T-cell (primary cell): Measurements from ENCODE around the gene STK32C. TPM values are rescaled to one million over a fixed set of nuclear protein-coding genes. Genes with fewer than 3 reads are reported as not detected.
A peak's percentile ranks its signal among the peaks of the same experiment; 100 is the strongest.

Source experiments
- ATAC-seq, 4 experiments: fragments of 200-7000 bp in 3 of 4; fragments of 150-1000 bp in 1 of 4; cut with Tn5 transposase; replicated peaks in 1 of 4; 1 replicate in 3 of 4; 2 replicates in 1 of 4; pipeline ENCODE4 v1.10.0; 2021; ENCODE audit warnings: moderate library complexity in 3 of 4, mild to moderate bottlenecking in 2 of 4, moderate number of reproducible peaks in 1 of 4
- CTCF ChIA-PET, 2 donors: fragments of 300-600 bp; sonication (Branson Sonifier 250); formaldehyde crosslinking; loops; one replicate each; lab custom pipeline; 2022; ENCODE audit warnings: antibody characterized with exemption in 2 of 2; lab: Charles Lee
- POLR2A ChIA-PET, 2 donors: fragments of 300-600 bp; sonication (Branson Sonifier 250); formaldehyde crosslinking; loops; one replicate each; lab custom pipeline; 2022; ENCODE audit warnings: antibody characterized with exemption in 2 of 2; lab: Charles Lee
- DNase-seq, 35 experiments: peaks; one replicate each; pipeline versions ENCODE4 v3.0.0 to v3.0.0-alpha.2; 2013 to 2023
- H3K27ac ChIP-seq: one replicate; pipeline ENCODE4 v1.5.1; 2013; ENCODE audit warnings: low read length
- H3K27me3 ChIP-seq, 2 experiments: replicated peaks in 1 of 2; 1 replicate in 1 of 2; 2 replicates in 1 of 2; pipeline versions ENCODE4 v1.6.1 to v1.7.0; 2013; ENCODE audit warnings: low read length in 1 of 2, mixed read lengths in 1 of 2; ENCODE audit not compliant: control insufficient read depth in 2 of 2, insufficient read depth in 2 of 2; ENCODE audit errors: extremely low read depth in 1 of 2
- H3K36me3 ChIP-seq, 2 donors: 1 replicate in 1 of 2; 2 replicates in 1 of 2; pipeline versions ENCODE4 v1.6.1 to v1.7.0; 2013; ENCODE audit warnings: low read length in 1 of 2; ENCODE audit not compliant: control insufficient read depth in 2 of 2, insufficient read depth in 1 of 2; ENCODE audit errors: extremely low read depth in 1 of 2
- H3K4me1 ChIP-seq, 2 experiments: 1 replicate in 1 of 2; 2 replicates in 1 of 2; pipeline versions ENCODE4 v1.6.1 to v1.7.0; 2013; ENCODE audit warnings: low read length in 2 of 2, mixed read lengths in 1 of 2; ENCODE audit not compliant: insufficient read depth in 2 of 2, control insufficient read depth in 1 of 2; ENCODE audit errors: extremely low read depth in 1 of 2
- H3K4me3 ChIP-seq, 2 donors: 1 replicate in 1 of 2; 2 replicates in 1 of 2; pipeline versions ENCODE4 v1.5.1 to v1.7.0; 2013; ENCODE audit warnings: mild to moderate bottlenecking in 2 of 2, low read length in 1 of 2, moderate library complexity in 1 of 2; ENCODE audit not compliant: control insufficient read depth in 1 of 2; ENCODE audit errors: extremely low read depth in 1 of 2
- H3K9me3 ChIP-seq: 2 replicates; pipeline ENCODE4 v1.7.0; 2013
- H3K27ac Mint-ChIP-seq, 2 donors: one replicate each; pipeline ENCODE4 v1.8.0; 2020 to 2021; ENCODE audit warnings: mild to moderate bottlenecking in 2 of 2, mixed read lengths in 2 of 2
- H3K27me3 Mint-ChIP-seq, 2 donors: one replicate each; pipeline ENCODE4 v1.8.0; 2021 to 2022; ENCODE audit warnings: mixed read lengths in 2 of 2
- H3K36me3 Mint-ChIP-seq: one replicate; pipeline ENCODE4 v1.8.0; 2021; ENCODE audit warnings: mixed read lengths
- H3K4me1 Mint-ChIP-seq, 3 donors: one replicate each; pipeline ENCODE4 v1.8.0; 2020 to 2022; ENCODE audit warnings: mixed read lengths in 3 of 3, mild to moderate bottlenecking in 1 of 3
- H3K4me3 Mint-ChIP-seq, 3 donors: one replicate each; pipeline ENCODE4 v1.8.0; 2020 to 2022; ENCODE audit warnings: mild to moderate bottlenecking in 3 of 3, mixed read lengths in 3 of 3, moderate library complexity in 3 of 3
- H3K9me3 Mint-ChIP-seq, 3 donors: one replicate each; pipeline ENCODE4 v1.8.0; 2020 to 2022; ENCODE audit warnings: mixed read lengths in 3 of 3
- WGBS: methylation state at CpG from one replicate; pipeline ENCODE4 v1.1.5; 2013; ENCODE audit warnings: missing lambda C conversion rate; ENCODE audit not compliant: insufficient coverage; 5-methylcytosine and 5-hydroxymethylcytosine counted together
- total RNA-seq, 35 experiments: library from RNA in 6 of 35; stranded (reverse) in 6 of 35; fragments of 120-200 nt in 1 of 35; gene quantifications; one replicate each; pipeline versions ENCODE4 v1.2.1 to v1.2.4 and lab custom pipeline; 2013 to 2026

Gene STK32C
- total RNA-seq, 5 donors from 2014 or later (not counting 1 experiment from before 2014, with no cell fraction given) = 5.8 to 16.4 (median 12.2) TPM

- Mint-ChIP-seq H3K27ac (no peak overlapping the region), H3K27me3 (peaks cover 0 to 5% of the 10 kb centered on the region in 2 donors)
- CTCF ChIA-PET = no interaction called here
Measured at GRCh38 chr10:132196178-132197113, 111.3 kb downstream of the STK32C start.

GRCh38 chr10:132195366-132196075 is 112.2 kb downstream of the STK32C start:
- H3K27ac Mint-ChIP-seq = no peak overlapping the region
- CTCF ChIA-PET = no interaction called here
- H3K4me1 Mint-ChIP-seq = no peaks in the 10 kb centered on the region
- H3K27me3 Mint-ChIP-seq = peaks cover 0 to 5% of the 10 kb centered on the region in 2 donors
- no peaks in the 10 kb centered on the region for H3K9me3 Mint-ChIP-seq
- POLR2A ChIA-PET = interaction anchor here in 1 of 2 donors (0.5 to 0.6 kb wide), 2 partner anchors 292 to 499 kb away, joined by 3 read pairs; no protein-coding TSS in a partner anchor
- Histone ChIP-seq H3K9me3 (no peaks in the 10 kb centered on the region), H3K4me3 (no peak overlapping the region), H3K4me1 (no peaks in the 10 kb centered on the region), H3K27ac (no peak overlapping the region), H3K36me3 (no peaks in the 10 kb centered on the region), H3K27me3 (peaks cover 0 to 57% of the 10 kb centered on the region in 2 experiments)
- no peak for ATAC-seq
- 80% methylated on average over 11 of the region's 13 CpGs for WGBS
- no peak overlapping the region for H3K4me3 Mint-ChIP-seq
- DNase-seq = no peak
- H3K36me3 Mint-ChIP-seq = no peaks in the 10 kb centered on the region

More at GRCh38 chr10:132196178-132197113, 111.3 kb downstream of the STK32C start:
- Histone ChIP-seq H3K9me3 (no peaks in the 10 kb centered on the region), H3K4me1 (no peaks in the 10 kb centered on the region), H3K27ac (no peak overlapping the region), H3K27me3 (peaks cover 0 to 57% of the 10 kb centered on the region in 2 experiments), H3K4me3 (no peak overlapping the region), H3K36me3 (no peaks in the 10 kb centered on the region)
- H3K36me3 Mint-ChIP-seq = no peaks in the 10 kb centered on the region
- no peaks in the 10 kb centered on the region for H3K4me1 Mint-ChIP-seq
- DNase-seq (no peak), ATAC-seq (no peak)
- no peaks in the 10 kb centered on the region for H3K9me3 Mint-ChIP-seq
- 85% methylated on average over 18 of the region's 30 CpGs for WGBS
- no peak overlapping the region for H3K4me3 Mint-ChIP-seq
- POLR2A ChIA-PET = no interaction called here

DNA sequence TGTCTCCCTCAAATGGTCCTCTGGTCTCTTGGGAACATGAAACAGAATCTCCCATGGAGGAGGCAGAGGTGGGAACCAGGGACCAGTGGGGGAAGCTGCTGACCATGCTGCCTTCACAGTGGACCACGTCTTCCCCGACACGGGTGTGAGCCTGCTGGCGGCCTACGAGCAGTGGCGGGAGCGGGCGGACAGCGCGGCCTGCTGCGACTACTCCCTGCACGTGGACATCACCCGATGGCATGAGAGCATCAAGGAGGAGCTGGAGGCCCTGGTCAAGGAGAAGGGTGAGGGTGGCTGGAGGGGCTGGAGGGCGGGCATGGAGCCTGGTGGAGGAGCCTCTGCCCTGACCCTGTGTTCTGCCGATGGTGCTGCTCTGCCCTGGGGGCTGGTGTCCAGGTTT is 113.0 kb downstream of the STK32C start:
- WGBS = 91% methylated on average over 14 of the region's 15 CpGs
- H3K4me3 ChIP-seq = no peak overlapping the region
- no peak for ATAC-seq
- Mint-ChIP-seq H3K36me3 (no peaks in the 10 kb centered on the region), H3K27me3 (peaks cover 5 to 10% of the 10 kb centered on the region in 2 donors), H3K4me3 (no peak overlapping the region), H3K4me1 (no peaks in the 10 kb centered on the region), H3K9me3 (no peaks in the 10 kb centered on the region), H3K27ac (no peak overlapping the region)
- ChIA-PET CTCF (no interaction called here), POLR2A (no interaction called here)
- H3K9me3 ChIP-seq = no peaks in the 10 kb centered on the region
- H3K36me3 ChIP-seq = no peaks in the 10 kb centered on the region
- no peaks in the 10 kb centered on the region for H3K4me1 ChIP-seq
- no peak overlapping the region for H3K27ac ChIP-seq
- peaks cover under 1 to 64% of the 10 kb centered on the region in 2 experiments for H3K27me3 ChIP-seq
- DNase-seq = no peak

DNA sequence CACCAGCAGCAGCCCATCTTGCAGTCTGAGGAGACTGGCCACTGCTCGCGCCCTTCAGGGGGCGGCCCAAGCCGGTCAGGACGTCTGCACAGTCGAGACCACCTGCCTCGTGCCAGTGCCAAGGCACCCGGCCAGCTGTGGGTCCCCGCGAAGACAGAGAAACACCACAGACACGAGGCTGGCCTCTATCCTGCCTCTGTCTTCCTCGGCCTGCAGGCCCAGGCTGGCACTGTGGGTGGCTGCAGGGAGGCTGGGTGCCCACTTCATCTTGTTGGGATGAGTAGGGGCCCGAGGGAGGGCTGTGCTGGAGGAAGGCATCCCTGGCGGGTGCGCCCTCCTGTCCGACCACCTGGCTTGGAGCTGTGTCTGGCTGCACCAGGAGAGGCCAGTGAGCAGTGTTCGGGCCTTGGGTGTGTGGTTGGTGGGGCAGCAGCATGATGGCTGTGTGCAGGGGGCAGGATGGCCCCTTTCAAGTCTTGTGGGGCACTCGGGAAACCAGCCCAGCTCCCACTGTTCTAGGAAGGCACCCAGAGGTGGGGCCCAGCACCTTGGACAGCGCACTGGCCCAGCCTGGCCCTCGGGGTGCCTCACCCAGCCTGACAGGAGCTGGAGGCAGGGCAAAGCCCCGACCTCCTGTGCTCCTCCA is 113.7 kb downstream of the STK32C start:
- Mint-ChIP-seq H3K4me3 (no peak overlapping the region), H3K4me1 (peaks cover 0 to 3% (median 0%) of the 10 kb centered on the region in 3 donors), H3K27me3 (peaks cover 12 to 17% of the 10 kb centered on the region in 2 donors), H3K27ac (no peak overlapping the region), H3K36me3 (no peaks in the 10 kb centered on the region), H3K9me3 (no peaks in the 10 kb centered on the region)
- DNase-seq = peak in 8 of 35 experiments; percentile 19 to 42 (median 28)
- Histone ChIP-seq H3K36me3 (no peaks in the 10 kb centered on the region), H3K9me3 (no peaks in the 10 kb centered on the region), H3K27ac (no peak overlapping the region), H3K4me3 (no peak overlapping the region), H3K4me1 (no peaks in the 10 kb centered on the region), H3K27me3 (peaks cover 2 to 67% of the 10 kb centered on the region in 2 experiments)
- POLR2A ChIA-PET = interaction anchor here in 1 of 2 donors (0.6 kb wide), 1 partner anchor 11 kb away, joined by 3 read pairs; no protein-coding TSS in a partner anchor
- CTCF ChIA-PET = no interaction called here
- 79% methylated on average over 17 of the region's 21 CpGs for WGBS
- peak in 2 of 4 experiments; percentile 40 to 57 for ATAC-seq

- Mint-ChIP-seq H3K9me3 (no peaks in the 10 kb centered on the region), H3K27ac (no peak overlapping the region), H3K36me3 (no peaks in the 10 kb centered on the region), H3K27me3 (peaks cover 21 to 26% of the 10 kb centered on the region in 2 donors), H3K4me3 (no peak overlapping the region), H3K4me1 (peaks cover 0 to 9% (median 0%) of the 10 kb centered on the region in 3 donors)
- Histone ChIP-seq H3K27ac (no peak overlapping the region), H3K27me3 (peaks cover 2 to 71% of the 10 kb centered on the region in 2 experiments), H3K4me1 (peaks cover 0 to under 1% of the 10 kb centered on the region in 2 experiments), H3K9me3 (no peaks in the 10 kb centered on the region), H3K4me3 (no peak overlapping the region), H3K36me3 (no peaks in the 10 kb centered on the region)
- no peak for ATAC-seq
- WGBS = 64% methylated on average over 12 of the region's 18 CpGs
- ChIA-PET CTCF (no interaction called here), POLR2A (interaction anchor here in 1 of 2 donors (0.6 kb wide), 1 partner anchor 10 kb away, joined by 3 read pairs; no protein-coding TSS in a partner anchor)
- DNase-seq = no peak
Measured at GRCh38 chr10:132192991-132193665, 114.6 kb downstream of the STK32C start.
